Measurements from ENCODE around the gene CABLES2.
"Not testable (repeated sequence)": the region's sequence is repeated elsewhere in the genome, so short reads cannot be mapped to it uniquely, and the experiment has no call there.

Gene CABLES2

GRCh38 chr20:62387933-62388635 is 19.0 kb downstream of the CABLES2 start:
- no peak for DNase-seq

- peak in 1 of 3 donors; percentile 35 for DNase-seq
Observed at GRCh38 chr20:62387219-62387913, 19.7 kb downstream of the CABLES2 start.

GRCh38 chr20:62386383-62387218 is 20.5 kb downstream of the CABLES2 start, which contains the start of gene RPS21:
Gene RPS21 (plus strand): TSS chr20:62387103. CDS start chr20:62387339, 236 bp downstream.
- DNase-seq: peak; percentile 92 to 96 (median 96)

- DNase-seq: peak; percentile 75 to 84 (median 77)
Observed at GRCh38 chr20:62382306-62383198, 24.5 kb downstream of the CABLES2 start.

GRCh38 chr20:62381842-62382241 is 25.2 kb downstream of the CABLES2 start:
- DNase-seq: no peak

- DNase-seq: peak; percentile 73 to 87 (median 82)
Observed at GRCh38 chr20:62381202-62381797, 25.8 kb downstream of the CABLES2 start.

- DNase-seq: no peak
Observed at GRCh38 chr20:62378215-62378614, 28.9 kb downstream of the CABLES2 start.

- no peak for DNase-seq
Observed at GRCh38 chr20:62377615-62378178, 29.4 kb downstream of the CABLES2 start.

- DNase-seq: no peak
Observed at GRCh38 chr20:62377064-62377461, 30.0 kb downstream of the CABLES2 start.

- no peak for DNase-seq
Observed at GRCh38 chr20:62376112-62377063, 30.7 kb downstream of the CABLES2 start.

GRCh38 chr20:62374331-62375152 is 32.5 kb downstream of the CABLES2 start:
- no peak for DNase-seq

GRCh38 chr20:62373631-62374179 is 33.4 kb downstream of the CABLES2 start:
- not testable (repeated sequence) for DNase-seq

GRCh38 chr20:62372042-62372993 is 34.8 kb downstream of the CABLES2 start:
- DNase-seq: no peak

- DNase-seq: no peak
Observed at GRCh38 chr20:62371588-62372041, 35.5 kb downstream of the CABLES2 start.

GRCh38 chr20:62370807-62371587 is 36.1 kb downstream of the CABLES2 start:
- no peak for DNase-seq

GRCh38 chr20:62370115-62370806 is 36.8 kb downstream of the CABLES2 start:
- DNase-seq: peak; percentile 83 to 90 (median 88)
